Osteocyte (in vitro differentiated cells): ENCODE results near the gene PTPRN2. TPM values are rescaled to one million over a fixed set of nuclear protein-coding genes. Genes with fewer than 3 reads are reported as not detected.
"Not testable (repeated sequence)": the region's sequence is repeated elsewhere in the genome, so short reads cannot be mapped to it uniquely, and the experiment has no call there.

Source experiments
- DNase-seq: peaks from one replicate; pipeline ENCODE4 v3.0.0; 2021; ENCODE audit warnings: mixed read lengths; ENCODE audit not compliant: unreplicated experiment; ENCODE audit errors: extremely low spot score
- H3K27ac Mint-ChIP-seq: one replicate; pipeline ENCODE4 v1.8.0; 2021; ENCODE audit warnings: mild to moderate bottlenecking, mixed read lengths; ENCODE audit not compliant: unreplicated experiment
- H3K27me3 Mint-ChIP-seq: one replicate; pipeline ENCODE4 v1.8.0; 2021; ENCODE audit warnings: mixed read lengths; ENCODE audit not compliant: unreplicated experiment
- H3K36me3 Mint-ChIP-seq: one replicate; pipeline ENCODE4 v1.8.0; 2021; ENCODE audit warnings: mixed read lengths; ENCODE audit not compliant: unreplicated experiment
- H3K4me1 Mint-ChIP-seq: one replicate; pipeline ENCODE4 v1.8.0; 2021; ENCODE audit warnings: mixed read lengths; ENCODE audit not compliant: unreplicated experiment
- H3K4me3 Mint-ChIP-seq: one replicate; pipeline ENCODE4 v1.8.0; 2021; ENCODE audit warnings: mild to moderate bottlenecking, moderate library complexity, mixed read lengths; ENCODE audit not compliant: unreplicated experiment
- H3K9me3 Mint-ChIP-seq: one replicate; pipeline ENCODE4 v1.8.0; 2021; ENCODE audit warnings: mixed read lengths; ENCODE audit not compliant: unreplicated experiment
- microRNA-seq: library from miRNA; unstranded; fragments of <30 nt; microRNA quantifications from one replicate; pipeline ENCODE4 v1.1.0, GENCODE V29; 2020; ENCODE audit not compliant: unreplicated experiment
- total RNA-seq: library from RNA; stranded (reverse); gene quantifications from 2 replicates; pipeline ENCODE4 v1.2.1, GENCODE V29; 2021
- TF ChIP-seq, protein P1 (sequence below): fragments of 200-600 bp; sonication (generic); IDR thresholded peaks from 2 replicates; pipeline ENCODE4 v1.5.0; 2021; ENCODE audit warnings: antibody characterized with exemption, mild to moderate bottlenecking, moderate library complexity

The PTPRN2 gene
- total RNA-seq, 1 donor from 2014 or later, result 0.59 TPM

DNA sequence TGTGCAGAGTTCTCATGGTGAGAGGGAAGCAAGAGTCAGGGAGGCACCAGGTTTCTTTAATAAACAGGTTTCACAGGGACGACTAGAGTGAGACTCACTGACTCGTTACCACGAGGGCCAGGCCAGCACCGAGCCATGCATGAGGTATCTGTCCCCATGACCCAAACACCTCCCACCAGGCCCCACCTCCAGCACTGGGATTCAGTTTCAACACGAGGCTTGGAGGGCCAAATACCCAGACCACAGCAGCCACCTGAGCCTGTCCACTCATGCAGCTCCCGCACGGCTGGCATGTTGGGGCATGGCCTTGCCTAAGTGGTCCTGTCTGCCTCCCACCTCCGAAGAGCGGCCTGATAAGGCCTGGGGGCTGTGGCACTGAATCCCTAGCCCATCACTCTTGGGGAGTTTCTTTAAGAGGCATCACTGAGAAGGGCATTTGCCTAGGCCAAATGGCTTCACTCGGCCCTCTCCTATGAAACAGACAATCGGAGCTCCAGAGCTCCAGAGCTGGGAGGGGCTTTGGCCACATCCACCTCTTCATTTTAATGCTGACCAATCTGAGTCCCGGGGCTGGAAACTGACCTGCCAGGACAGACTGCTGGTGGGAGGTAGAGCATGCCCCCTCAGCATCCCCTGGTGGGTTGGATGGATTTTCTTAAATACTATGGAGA, 1093.0 kb downstream of the PTPRN2 start:
- H3K4me3 Mint-ChIP-seq, result no peak overlapping the region
- peaks cover 5% of the 10 kb centered on the region for H3K9me3 Mint-ChIP-seq
- H3K36me3 Mint-ChIP-seq, result no peaks in the 10 kb centered on the region
- H3K4me1 Mint-ChIP-seq, result no peaks in the 10 kb centered on the region
- DNase-seq, result peak; percentile 73
- TF ChIP-seq, protein P1, sequence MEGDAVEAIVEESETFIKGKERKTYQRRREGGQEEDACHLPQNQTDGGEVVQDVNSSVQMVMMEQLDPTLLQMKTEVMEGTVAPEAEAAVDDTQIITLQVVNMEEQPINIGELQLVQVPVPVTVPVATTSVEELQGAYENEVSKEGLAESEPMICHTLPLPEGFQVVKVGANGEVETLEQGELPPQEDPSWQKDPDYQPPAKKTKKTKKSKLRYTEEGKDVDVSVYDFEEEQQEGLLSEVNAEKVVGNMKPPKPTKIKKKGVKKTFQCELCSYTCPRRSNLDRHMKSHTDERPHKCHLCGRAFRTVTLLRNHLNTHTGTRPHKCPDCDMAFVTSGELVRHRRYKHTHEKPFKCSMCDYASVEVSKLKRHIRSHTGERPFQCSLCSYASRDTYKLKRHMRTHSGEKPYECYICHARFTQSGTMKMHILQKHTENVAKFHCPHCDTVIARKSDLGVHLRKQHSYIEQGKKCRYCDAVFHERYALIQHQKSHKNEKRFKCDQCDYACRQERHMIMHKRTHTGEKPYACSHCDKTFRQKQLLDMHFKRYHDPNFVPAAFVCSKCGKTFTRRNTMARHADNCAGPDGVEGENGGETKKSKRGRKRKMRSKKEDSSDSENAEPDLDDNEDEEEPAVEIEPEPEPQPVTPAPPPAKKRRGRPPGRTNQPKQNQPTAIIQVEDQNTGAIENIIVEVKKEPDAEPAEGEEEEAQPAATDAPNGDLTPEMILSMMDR, result no peak
- H3K27ac Mint-ChIP-seq, result no peak overlapping the region
- no peaks in the 10 kb centered on the region for H3K27me3 Mint-ChIP-seq

DNA sequence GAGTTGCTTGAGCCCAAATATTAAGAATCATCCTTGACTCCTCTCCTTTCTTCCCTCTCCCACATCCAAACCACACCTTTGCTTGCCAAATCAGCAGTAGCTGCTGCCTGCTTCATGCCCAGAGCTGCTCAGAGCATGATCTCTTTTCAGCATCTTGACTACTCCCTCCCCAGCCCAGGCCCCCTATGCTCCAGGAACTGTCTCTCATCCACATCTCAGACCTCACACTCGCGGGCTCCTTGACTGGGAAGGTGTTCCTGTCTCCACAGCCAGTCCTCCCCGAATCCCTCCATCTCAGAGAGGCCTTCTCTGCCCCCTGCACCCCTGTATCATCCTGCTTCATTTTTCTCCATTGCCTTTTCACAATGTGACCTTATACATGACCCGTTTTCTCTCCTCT, 1093.8 kb downstream of the PTPRN2 start:
- TF ChIP-seq, protein P1, result no peak
- no peak overlapping the region for H3K4me3 Mint-ChIP-seq
- no peaks in the 10 kb centered on the region for H3K27me3 Mint-ChIP-seq
- H3K36me3 Mint-ChIP-seq, result no peaks in the 10 kb centered on the region
- no peaks in the 10 kb centered on the region for H3K4me1 Mint-ChIP-seq
- peak; percentile 69 for DNase-seq
- no peak overlapping the region for H3K27ac Mint-ChIP-seq
- peaks cover 5% of the 10 kb centered on the region for H3K9me3 Mint-ChIP-seq

DNA sequence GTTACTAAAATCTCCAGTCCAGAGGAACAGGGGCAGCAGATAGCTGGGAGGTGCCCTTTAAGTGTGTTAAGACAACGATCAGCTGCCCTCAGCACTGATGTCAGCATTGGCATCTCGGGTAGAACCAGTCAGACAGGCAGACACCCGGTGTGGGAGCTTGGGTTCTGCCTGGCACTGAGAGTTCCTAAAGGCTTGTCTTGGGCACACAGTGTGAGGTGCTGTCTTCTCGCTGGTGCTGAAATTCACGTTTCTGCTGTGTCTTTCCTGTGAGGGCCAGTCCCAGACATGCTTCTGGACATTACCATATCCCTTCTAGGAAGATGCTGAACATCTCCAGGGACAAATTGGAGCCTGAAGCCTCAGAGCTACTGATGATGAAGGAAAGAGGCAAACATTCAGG, 1094.6 kb downstream of the PTPRN2 start:
- H3K4me3 Mint-ChIP-seq, result no peak overlapping the region
- H3K9me3 Mint-ChIP-seq, result peaks cover 5% of the 10 kb centered on the region
- no peaks in the 10 kb centered on the region for H3K27me3 Mint-ChIP-seq
- H3K27ac Mint-ChIP-seq, result no peak overlapping the region
- H3K4me1 Mint-ChIP-seq, result no peaks in the 10 kb centered on the region
- H3K36me3 Mint-ChIP-seq, result no peaks in the 10 kb centered on the region
- TF ChIP-seq, protein P1, result no peak
- no peak for DNase-seq

DNA sequence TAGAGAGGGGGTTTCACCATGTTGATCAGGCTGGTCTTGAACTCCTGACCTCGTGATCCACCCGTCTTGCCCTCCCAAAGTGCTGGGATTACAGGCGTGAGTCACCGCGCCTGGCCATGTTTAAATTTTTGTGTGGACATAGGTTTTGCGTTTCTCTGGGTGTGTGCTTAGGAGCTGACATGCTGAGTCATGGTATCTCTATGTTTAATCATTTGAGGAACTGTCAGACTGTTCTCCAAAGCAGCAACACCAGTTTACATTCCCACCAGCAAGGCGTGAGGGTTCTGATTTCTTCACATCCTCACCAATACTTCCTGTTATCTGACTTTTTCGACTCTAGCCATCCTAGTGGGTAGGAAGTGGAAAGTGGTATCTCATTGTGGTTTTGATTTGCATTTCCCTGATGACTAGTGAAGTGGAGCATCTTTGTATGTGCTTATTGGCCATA, 1097.1 kb downstream of the PTPRN2 start:
- peak; percentile 46 for DNase-seq
- peaks cover 5% of the 10 kb centered on the region for H3K9me3 Mint-ChIP-seq
- no peaks in the 10 kb centered on the region for H3K27me3 Mint-ChIP-seq
- H3K4me3 Mint-ChIP-seq, result no peak overlapping the region
- H3K4me1 Mint-ChIP-seq, result no peaks in the 10 kb centered on the region
- TF ChIP-seq, protein P1, result no peak
- H3K36me3 Mint-ChIP-seq, result no peaks in the 10 kb centered on the region
- H3K27ac Mint-ChIP-seq, result no peak overlapping the region

DNA sequence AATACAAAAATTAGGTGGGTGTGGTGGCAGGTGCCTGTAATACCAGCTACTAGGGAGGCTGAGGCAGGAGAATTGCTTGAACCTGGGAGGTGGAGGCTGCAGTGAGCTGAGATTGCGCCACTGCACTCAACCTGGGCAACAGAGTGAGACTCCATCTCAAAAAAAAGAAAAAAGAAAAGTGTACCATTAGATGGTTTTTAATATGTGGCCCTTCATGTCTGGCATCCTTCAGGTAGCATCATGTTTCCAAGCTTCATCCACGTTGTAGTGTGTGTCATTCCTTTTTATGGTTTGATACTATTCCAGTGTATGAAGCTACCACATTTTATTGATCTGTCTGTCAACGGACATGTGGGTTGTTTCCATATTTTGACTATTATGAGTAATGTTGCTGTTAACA, 1097.8 kb downstream of the PTPRN2 start:
- not testable (repeated sequence) for H3K27me3 Mint-ChIP-seq, H3K4me3 Mint-ChIP-seq, H3K36me3 Mint-ChIP-seq

More for the DNA sequence above, 1097.8 kb downstream of the PTPRN2 start:
- not testable (repeated sequence) for H3K9me3 Mint-ChIP-seq, DNase-seq, H3K27ac Mint-ChIP-seq, H3K4me1 Mint-ChIP-seq

Small RNA genes within 50 kb of the gene (microRNA-seq; reads per million reads assigned to microRNA genes)
- gene MIR153-2 (not detected), gene MIR5707 (not detected), gene MIR595 (not detected)

Other genes starting within 250 kb of the PTPRN2 start
- gene NCAPG2, start 117.0 kb upstream of the PTPRN2 start, total RNA-seq, result 17.9 and 19.9 TPM in 2 replicates
- 146 and 156 TPM in 2 replicates for gene ESYT2, start 241.7 kb upstream of the PTPRN2 start, total RNA-seq